ENCODE measurements around the gene OR52K2.
"Not testable (repeated sequence)": the region's sequence is repeated elsewhere in the genome, so short reads cannot be mapped to it uniquely, and the experiment has no call there.

OR52K2 gene

GRCh38 chr11:4481240-4481582, 32.1 kb downstream of the OR52K2 start:
- FAIRE-seq: no peak

GRCh38 chr11:4482445-4482844, 33.4 kb downstream of the OR52K2 start, which contains the start of gene OR52K1:
TSS of gene OR52K1 (plus strand) at chr11:4482646. CDS start at chr11:4488901, 6,255 bp downstream.
- no peak for FAIRE-seq

GRCh38 chr11:4484310-4484709, 35.2 kb downstream of the OR52K2 start:
- FAIRE-seq: no peak

- FAIRE-seq: not testable (repeated sequence)
Observed at GRCh38 chr11:4491405-4491804, 42.3 kb downstream of the OR52K2 start.

GRCh38 chr11:4491878-4492606, 42.9 kb downstream of the OR52K2 start:
- FAIRE-seq: no peak

GRCh38 chr11:4493480-4493818, 44.4 kb downstream of the OR52K2 start:
- no peak for FAIRE-seq

- no peak for FAIRE-seq
Observed at GRCh38 chr11:4495487-4495886, 46.4 kb downstream of the OR52K2 start.

- no peak for FAIRE-seq
Observed at GRCh38 chr11:4495986-4496385, 46.9 kb downstream of the OR52K2 start.

GRCh38 chr11:4496557-4497248, 47.6 kb downstream of the OR52K2 start:
- FAIRE-seq: no peak

Data from G401.6 (cell line).